T-cell (primary cell): ENCODE results near the gene ADRA2B. TPM values are rescaled to one million over a fixed set of nuclear protein-coding genes. Genes with fewer than 3 reads are reported as not detected.

Experiments used
- total RNA-seq, 35 experiments: library from RNA in 6 of 35; stranded (reverse) in 6 of 35; fragments of 120-200 nt in 1 of 35; gene quantifications; one replicate each; pipeline versions ENCODE4 v1.2.1 to v1.2.4 and lab custom pipeline; 2013 to 2026

ADRA2B gene
- total RNA-seq, 5 donors from 2014 or later (not counting 1 experiment from before 2014, with no cell fraction given) = 0.13 to 0.77 (median 0.18) TPM

Other genes with a start within 250 kb of the ADRA2B start
- gene ANKRD36C, start 124.7 kb downstream of the ADRA2B start, total RNA-seq = 10 to 100 TPM; 60.6 to 94.8 (median 68.6) TPM
- gene GPAT2, start 81.7 kb downstream of the ADRA2B start, total RNA-seq = 1 to 10 TPM in 4 of 5 donors, not detected in 1; 3.3 to 3.9 (median 3.8) TPM
- 10 to 100 TPM in 1 of 5 donors, 1 to 10 TPM in 4; 1.2 to 10.4 (median 1.4) TPM for gene ASTL, start 21.9 kb upstream of the ADRA2B start, total RNA-seq
- 100 to 1,000 TPM in 2 of 5 donors, 10 to 100 TPM in 3; 37.2 to 437 (median 54.0) TPM for gene DUSP2, start 28.9 kb upstream of the ADRA2B start, total RNA-seq
- 10 to 100 TPM; 65.0 to 95.3 (median 84.4) TPM for gene STARD7, start 92.3 kb upstream of the ADRA2B start, total RNA-seq
- gene TMEM127, start 149.4 kb upstream of the ADRA2B start, total RNA-seq = 10 to 100 TPM; 31.2 to 43.0 (median 40.4) TPM
- gene CIAO1, start 149.7 kb upstream of the ADRA2B start, total RNA-seq = 10 to 100 TPM; 65.2 to 87.0 (median 80.2) TPM
- gene SNRNP200, start 189.0 kb upstream of the ADRA2B start, total RNA-seq = 100 to 1,000 TPM; 200 to 254 (median 203) TPM
- 10 to 100 TPM in 4 of 5 donors, 1 to 10 TPM in 1; 3.9 to 13.7 (median 12.7) TPM for gene ITPRIPL1, start 208.7 kb upstream of the ADRA2B start, total RNA-seq
- gene NCAPH, start 219.2 kb upstream of the ADRA2B start, total RNA-seq = 1 to 10 TPM; 1.9 to 5.5 (median 4.0) TPM